Measurements from ENCODE around the gene IL17RB.
A peak's percentile ranks its signal among the peaks of the same experiment; 100 is the strongest.

Gene IL17RB

DNA sequence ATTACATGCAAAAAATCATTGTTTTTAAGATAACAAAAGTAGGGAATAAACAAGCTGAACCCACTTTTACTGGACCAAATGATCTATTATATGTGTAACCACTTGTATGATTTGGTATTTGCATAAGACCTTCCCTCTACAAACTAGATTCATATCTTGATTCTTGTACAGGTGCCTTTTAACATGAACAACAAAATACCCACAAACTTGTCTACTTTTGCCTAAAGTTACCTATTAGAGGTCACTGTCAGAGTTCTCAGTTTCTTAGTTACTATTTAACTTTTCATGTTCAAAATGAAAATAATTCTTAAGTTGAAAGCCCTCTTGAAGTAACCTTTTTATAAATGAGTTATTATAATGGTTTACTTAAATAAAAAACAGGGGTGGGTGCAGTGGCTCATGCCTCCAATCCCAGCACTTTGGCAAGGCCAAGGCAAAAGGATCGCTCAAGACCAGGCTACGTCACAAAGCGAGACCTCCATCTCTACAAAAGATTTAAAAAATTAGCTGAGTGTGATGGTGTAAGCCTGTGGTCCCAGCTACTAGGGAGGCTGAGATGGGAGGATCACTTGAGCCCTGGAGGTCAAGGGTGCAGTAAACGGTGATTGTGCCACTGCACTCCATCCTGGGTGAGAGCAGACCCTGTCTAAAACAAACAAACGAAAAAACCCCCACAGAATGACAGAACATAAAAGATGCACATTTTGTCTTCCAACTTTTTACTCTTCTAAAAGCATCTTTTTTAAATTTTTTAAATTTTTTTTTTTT lies 19.5 kb downstream of the IL17RB start:
- DNase-seq = no peak

DNA sequence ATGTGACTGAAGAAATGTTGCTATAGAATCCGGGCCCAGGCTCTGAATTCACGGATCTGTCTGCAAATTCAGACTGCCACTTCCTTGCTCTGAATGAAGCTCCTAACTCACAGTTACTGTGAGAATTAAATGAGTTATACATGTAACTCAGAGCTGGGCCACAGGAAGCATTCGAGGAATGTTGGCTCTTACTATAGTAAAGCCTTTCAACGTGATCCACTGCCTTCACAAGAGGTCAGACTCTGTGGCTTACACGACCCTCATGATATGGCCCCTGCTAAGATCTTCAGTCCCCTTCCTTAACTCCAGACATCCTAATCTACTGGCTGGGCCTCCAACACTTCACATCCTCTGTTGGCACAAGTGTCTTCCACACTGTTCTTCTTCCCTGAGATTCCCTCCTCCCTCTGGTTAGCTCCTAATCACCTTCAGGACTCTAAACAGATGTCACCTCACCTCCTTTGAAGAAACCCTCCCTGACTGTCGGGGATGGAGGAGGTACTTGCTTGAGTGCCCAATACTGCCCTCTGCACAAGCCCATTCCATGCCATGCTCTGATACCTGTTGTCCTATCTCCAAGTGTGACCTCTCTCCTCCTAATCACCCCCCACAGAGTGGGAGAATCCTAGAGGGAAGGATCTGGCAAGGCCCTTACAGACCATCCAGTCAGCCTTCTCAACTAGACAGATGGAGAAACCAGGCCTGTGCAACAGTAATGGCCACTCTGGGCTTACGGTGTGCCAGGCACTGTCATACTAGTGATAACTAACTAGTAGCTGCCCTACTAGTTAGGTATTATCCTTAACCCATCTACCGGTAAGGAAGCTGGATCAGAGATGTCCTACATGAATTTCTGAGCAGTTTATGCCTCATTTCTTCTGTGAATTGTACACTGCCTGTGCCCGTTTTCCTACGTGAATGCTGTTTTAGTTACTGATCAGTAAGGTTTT lies 34.3 kb downstream of the IL17RB start:
- DNase-seq = no peak

DNA sequence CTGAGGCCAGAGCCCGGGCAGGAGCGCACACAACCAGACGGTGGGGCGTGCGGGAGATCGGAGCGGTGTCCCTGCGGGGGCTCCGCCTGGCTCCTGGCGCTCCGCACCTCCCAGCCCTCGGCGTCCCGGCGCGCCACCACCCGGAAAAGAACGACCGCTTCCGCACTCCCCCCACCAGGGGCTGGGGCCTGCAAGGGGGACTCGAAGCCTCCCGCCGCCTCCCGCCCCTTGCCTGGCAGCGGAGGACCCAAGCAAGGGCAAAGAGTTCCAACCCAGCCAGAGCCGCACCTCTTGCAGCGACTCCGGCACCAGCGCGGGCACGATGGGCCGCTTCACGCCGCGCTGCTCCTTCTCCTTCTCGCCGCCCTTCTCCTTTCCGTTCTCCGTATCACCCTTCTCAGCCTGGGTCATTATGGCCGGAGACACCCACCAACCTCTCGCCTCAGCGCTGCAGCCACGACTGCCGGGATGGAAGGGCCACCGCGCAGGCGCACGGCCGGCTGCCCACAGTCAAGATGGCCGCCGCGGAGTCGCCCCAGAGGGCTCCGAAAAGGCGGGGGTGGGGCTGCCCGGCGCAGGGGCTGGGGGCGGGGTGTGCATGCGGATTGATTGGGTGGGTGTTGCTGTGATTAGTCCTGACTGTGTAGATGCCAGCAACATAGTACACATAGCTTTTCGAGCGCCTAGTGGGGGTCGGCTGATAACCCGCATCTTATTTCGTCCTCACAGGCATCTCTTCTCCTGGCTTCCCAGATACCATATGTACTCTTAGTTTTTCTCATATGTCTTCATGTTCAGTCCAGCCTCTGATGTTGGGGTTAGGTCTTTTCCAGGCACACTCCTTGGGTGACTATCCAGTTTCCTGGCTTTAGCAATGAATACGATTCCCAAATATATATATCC lies 35.6 kb downstream of the IL17RB start, which contains the start of gene ACTR8:
TSS of gene ACTR8 (minus strand) at position 462 of the 903 bp plus-strand sequence. CDS start at position 411, 51 bp downstream.
- DNase-seq = peak; percentile 26

DNA sequence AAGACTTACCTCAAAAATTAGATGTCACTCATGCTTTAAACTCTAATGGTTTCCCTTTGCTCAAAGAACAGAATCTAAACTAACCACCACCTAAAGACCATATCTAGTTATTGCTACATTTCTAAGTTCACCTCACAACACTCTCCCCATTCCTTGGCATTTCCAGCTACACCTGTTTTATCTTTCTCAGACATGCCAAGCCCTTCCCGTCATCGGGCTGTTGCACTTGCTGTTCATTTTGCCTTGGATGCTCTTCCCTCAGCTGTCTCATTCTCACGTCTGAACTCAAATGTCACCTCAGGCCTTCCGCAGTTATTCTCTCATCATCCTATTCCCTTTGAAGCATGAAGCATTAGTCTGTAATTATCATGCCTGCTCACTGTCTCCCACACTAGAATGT lies 36.6 kb downstream of the IL17RB start:
- no peak for DNase-seq

DNA sequence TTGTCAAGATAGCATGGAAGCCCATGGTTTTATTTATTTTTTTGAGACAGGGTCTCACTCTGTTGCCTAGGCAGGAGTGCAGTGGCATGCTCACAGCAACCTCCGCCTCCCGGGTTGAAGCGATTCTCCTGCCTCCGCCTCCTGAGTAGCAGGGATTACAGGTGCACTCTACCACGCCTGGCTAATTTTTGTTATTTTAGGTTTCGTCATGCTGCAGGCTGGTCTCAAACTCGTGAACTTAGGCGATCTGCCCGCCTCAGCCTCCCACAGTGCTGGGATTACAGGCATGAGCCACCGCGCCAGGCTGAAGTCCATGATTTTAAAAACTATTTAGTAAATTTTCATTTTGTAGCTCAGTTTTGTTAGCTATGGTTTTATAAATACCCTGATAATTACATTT lies 38.3 kb downstream of the IL17RB start:
- no peak for DNase-seq

DNA sequence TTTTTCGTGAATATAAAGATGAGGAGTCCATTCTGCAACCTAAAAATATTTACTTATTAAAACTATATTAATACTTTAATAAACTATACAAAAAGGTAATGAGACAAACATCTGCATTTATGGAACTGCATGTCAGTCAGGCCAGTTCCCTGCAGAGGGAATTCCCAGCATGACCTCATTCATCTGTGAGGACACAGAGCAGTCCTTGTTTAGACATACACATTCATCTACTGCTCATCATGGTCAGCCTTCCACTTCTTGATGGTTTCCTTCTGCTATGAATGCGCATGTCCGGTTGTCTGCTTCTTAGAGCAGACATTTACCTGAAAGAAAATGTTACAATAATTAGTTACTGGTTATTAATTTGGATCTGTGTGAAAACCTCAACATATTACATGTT lies 38.9 kb downstream of the IL17RB start:
- DNase-seq = no peak

DNA sequence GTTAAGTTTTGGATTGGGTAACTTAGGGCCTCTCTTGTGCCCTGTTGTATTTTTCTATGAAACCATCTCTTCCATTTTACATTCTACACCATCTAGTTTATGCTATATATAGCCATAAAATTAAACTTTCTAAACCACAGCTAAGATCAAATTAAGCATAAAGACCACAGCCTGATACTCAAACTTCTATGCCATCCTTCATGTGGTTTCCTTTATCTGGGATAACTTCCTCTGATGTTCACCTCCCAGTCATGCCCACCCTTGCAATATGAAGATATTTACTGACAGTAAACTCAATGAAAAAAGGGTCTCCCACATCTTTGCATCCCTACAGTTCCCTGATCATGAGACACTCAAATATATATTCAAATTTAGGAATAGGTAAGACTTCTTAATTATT lies 41.1 kb downstream of the IL17RB start:
- DNase-seq = no peak

DNA sequence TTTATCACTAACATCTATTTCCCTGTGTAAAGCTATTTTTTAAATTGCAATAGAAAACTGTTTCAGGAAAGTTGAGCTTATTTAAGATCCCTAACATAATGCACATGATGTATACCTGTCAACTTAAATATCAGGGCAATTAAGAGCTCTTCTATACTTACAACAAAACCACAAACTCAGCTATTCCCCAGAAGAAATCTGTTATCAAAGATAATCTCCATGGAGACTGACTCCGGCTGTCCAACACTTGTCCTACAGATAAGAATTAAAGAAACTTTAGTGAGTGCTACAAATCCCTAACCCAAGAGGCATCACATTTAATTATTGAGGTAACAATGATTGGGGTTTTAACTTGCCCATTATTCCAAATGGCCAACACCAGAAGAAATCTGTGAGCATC lies 41.9 kb downstream of the IL17RB start:
- no peak for DNase-seq

DNA sequence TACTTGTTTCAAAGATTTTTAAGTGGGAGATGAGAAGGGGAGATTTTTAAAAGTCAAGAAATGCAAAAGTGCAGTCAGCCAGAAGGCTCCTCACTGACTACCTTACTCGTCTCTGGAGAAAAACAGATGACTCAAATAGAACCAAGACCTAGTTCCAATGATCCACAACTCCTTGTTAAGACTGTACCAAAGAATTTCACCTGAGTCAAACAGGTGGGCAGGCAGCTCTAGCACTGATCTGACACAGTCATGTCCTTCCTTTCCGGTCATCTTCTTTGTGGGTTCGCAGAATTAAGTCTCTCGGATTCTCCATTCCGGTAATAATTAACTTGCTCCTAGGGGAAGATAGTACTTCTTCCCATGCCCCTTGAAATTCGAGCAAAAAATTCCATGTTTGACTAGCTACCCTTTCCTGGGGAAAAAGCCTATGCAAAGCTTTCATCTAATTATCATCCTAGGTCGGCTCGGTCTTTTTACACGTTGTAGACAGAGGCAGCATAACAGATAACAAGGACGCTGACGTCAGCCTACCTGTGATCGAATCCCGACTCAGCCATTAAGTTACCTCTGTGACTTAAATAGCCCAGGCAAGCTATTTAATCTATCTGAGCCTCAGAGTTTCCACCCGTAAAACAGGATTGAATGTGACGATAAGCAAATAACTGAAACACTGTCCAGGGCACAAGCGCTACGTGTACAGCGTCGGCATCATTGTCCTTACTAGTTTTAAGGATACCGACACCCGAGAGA lies 44.5 kb downstream of the IL17RB start:
- DNase-seq = no peak

DNA sequence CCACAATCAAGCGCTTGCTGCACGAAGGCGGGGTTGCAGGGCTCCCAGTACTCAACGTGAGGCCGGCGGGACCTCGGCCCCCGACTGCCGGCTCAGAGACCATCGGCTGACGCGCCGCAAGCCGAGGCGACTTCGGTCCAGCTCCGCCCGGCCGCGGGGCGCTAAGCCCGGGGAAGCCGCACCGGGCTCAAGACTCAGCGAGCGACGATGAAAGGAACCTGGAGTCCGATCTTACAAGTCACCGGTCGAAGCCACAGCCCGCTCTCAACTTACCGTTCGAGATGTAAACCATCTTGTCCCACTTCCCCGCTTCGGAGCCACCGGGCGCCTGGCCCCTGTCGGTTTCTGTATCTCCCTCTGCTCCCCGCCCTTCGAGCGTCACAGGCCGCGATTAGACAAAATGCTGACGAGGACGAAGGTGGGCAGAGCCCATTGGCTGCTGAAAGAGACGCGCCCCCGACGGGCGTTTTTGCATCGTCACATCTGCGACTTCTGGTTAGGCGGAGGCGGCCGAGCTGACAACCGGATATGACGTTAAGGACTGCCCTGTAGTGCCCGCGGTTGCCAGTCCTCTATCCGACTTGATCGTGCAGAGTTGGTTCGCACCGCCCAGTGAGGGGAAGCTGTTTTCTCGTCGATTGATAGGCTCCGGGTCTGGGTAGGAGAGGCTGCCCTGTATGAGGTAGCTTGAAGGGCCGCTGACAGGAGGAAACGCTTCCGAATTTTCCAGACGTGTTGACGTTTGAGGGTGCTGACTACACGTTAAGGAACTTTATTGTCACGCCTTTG lies 45.3 kb downstream of the IL17RB start, which contains the start of gene SELENOK:
TSS of gene SELENOK (minus strand) at position 363 of the 789 bp plus-strand sequence.
- peak; percentile 98 for DNase-seq

DNA sequence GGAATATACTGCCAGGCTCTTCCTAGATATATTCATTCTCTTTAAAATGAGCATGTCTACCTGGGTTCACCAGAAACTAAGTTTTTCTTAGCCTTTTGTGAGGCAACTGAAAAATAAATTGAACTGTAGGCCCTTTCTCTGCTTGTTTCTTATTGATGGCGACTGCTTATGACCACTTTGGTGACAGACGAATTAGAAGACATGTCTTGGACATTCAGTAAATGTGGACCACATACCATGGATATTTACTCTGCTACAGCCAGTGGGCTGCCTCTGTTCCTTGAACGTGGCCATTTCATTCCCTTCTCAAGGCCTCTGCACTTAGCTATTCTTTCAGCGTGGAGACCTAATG lies 45.9 kb downstream of the IL17RB start:
- no peak for DNase-seq

DNA sequence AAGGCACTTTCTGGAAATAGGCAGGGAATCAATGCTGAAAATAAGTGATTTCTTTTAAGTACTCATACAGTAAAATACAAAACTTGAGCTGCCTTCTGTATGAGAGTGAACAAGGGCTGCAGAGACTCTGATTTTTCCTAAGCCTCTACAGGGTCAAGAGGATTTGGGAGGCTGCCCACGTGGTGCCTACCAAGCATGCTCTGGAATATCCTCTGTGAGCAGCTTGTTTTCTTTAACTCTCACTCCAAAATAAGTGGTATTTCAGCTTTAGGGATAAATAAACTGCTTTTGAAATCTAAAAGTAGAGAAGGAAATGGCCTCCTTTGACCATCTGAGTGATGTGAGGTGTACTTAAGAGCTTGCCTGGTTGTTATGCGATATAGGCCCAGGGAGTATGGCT lies 53.4 kb downstream of the IL17RB start:
- no peak for DNase-seq

DNA sequence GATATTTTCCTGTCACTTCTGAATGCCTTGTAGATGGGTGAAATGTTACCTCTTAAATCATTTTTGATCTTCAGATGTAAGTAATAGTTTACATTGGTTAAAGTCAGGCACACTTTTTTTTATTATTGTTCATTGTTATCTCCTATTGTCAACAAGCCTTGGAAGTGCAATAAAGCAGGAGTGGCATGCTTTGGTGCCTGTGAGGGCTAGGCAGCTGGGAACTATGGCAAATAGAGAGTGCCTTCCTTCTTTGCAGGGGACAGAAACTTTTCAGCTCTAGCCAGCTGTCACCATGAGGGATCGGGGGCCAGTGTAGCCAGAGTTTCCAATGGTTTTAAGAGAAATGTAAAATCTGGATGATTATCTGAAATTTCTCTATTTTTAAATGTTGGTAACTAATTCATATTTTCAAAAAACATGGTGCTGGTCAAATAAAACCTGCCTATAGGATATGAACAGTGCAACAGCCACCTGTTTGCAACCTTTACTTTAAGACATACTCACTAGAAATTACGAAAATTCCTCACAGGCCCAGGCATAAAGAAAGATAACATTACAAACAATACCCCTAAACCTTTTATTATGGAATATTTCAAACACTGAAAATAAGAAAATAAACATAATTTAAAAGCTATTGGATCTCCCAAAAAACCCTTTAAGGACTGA lies 54.4 kb downstream of the IL17RB start:
- DNase-seq = no peak

DNA sequence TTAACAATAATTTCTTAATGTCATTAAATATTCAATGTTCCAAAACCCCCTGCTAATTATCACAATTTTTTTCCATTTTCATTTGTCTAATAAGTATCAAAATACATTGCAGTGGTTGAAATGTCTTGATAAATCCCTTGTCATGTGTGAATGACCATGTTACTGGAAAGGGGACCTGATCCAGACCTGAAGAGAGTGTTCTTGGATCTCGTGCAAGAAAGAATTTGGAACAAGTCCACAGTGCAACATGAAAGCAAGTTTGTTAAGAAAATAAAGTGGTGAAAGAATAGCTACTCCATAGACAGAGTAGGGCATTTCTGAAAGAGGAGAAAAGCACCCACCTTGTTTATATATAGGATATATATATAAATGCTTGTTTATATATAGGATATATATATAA lies 55.7 kb downstream of the IL17RB start:
- DNase-seq = no peak

DNA sequence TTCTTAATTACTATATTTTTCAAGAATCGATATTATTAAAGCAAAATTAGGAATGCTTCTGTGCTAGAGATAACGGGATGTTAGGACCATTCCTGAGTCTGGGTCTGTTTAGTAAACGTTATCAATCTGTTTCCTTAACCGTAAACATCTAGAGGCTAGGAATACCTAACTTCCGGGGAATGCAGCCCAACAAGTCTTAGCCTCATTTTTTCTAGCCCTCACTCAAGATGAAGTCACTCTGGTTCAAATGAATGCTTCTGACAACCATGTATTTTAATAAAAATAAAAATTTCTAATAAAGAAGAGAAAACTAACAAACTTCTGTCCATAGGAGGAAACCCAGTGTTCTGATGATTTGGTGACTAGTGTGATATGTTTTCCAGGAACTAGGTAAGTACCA lies 56.3 kb downstream of the IL17RB start:
- no peak for DNase-seq

DNA sequence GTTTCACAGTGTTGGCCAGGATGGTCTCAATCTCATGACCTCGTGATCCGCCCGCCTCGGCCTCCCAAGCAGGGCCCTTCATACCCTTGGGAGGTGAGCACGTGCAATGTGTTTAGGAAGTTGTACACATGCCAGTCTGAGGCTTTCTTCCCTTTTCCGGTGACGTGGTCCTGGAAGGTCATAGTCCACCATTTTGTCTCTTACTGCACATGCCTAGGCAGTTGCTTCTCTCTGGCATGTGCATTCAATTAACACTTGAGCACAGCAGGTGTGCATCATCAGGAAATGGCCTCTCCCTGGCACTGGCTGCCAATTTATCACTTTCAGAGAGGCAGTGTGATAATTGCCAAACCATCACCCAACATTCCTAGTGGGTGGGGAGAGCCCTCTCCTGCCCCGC lies 67.0 kb downstream of the IL17RB start:
- no peak for DNase-seq

Data from SIG-M5 (cell line).